Panc1 (cell line): ENCODE data around the gene PHKA1.

Experiments used
- POLR2AphosphoS5 ChIP-seq: IDR thresholded peaks from 2 replicates; pipeline ENCODE4 v1.6.1; 2012; ENCODE audit warnings: mild to moderate bottlenecking, low read depth, low read length, moderate library complexity
- TF ChIP-seq, protein P1 (sequence below): fragments of 450-650 bp; IDR thresholded peaks from 2 replicates; pipeline ENCODE4 v1.5.1; 2017; ENCODE audit warnings: mild to moderate bottlenecking
- TF ChIP-seq, protein P2 (sequence below), 2 experiments: IDR thresholded peaks; 2 replicates each; pipeline ENCODE4 v1.6.1; 2011 to 2012; ENCODE audit warnings: low read depth in 2 of 2, control low read depth in 1 of 2, low read length in 1 of 2, mild to moderate bottlenecking in 1 of 2, moderate library complexity in 1 of 2; ENCODE audit not compliant: insufficient read depth in 1 of 2

DNA sequence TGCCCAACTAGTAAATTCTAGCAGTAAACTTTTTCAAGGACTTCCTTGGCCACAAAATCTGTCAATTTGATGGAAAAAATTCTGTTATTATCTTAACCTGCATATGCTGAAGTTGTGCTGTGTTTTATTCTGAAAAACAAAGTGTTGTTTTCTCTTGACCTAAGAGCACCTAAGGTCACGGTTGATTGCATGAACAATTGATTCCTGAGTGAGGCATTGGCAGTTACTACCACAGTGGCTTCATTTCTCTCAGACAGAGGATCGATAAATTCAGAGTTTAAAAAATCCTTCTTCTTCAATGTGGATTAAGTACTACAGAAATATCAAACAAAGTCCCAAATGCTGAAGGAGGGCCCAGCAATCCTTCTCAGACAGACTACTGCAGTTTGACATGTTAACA, 147.7 kb downstream of the PHKA1 start:
- TF ChIP-seq, protein P1, sequence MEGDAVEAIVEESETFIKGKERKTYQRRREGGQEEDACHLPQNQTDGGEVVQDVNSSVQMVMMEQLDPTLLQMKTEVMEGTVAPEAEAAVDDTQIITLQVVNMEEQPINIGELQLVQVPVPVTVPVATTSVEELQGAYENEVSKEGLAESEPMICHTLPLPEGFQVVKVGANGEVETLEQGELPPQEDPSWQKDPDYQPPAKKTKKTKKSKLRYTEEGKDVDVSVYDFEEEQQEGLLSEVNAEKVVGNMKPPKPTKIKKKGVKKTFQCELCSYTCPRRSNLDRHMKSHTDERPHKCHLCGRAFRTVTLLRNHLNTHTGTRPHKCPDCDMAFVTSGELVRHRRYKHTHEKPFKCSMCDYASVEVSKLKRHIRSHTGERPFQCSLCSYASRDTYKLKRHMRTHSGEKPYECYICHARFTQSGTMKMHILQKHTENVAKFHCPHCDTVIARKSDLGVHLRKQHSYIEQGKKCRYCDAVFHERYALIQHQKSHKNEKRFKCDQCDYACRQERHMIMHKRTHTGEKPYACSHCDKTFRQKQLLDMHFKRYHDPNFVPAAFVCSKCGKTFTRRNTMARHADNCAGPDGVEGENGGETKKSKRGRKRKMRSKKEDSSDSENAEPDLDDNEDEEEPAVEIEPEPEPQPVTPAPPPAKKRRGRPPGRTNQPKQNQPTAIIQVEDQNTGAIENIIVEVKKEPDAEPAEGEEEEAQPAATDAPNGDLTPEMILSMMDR: no peak
- TF ChIP-seq, protein P2, sequence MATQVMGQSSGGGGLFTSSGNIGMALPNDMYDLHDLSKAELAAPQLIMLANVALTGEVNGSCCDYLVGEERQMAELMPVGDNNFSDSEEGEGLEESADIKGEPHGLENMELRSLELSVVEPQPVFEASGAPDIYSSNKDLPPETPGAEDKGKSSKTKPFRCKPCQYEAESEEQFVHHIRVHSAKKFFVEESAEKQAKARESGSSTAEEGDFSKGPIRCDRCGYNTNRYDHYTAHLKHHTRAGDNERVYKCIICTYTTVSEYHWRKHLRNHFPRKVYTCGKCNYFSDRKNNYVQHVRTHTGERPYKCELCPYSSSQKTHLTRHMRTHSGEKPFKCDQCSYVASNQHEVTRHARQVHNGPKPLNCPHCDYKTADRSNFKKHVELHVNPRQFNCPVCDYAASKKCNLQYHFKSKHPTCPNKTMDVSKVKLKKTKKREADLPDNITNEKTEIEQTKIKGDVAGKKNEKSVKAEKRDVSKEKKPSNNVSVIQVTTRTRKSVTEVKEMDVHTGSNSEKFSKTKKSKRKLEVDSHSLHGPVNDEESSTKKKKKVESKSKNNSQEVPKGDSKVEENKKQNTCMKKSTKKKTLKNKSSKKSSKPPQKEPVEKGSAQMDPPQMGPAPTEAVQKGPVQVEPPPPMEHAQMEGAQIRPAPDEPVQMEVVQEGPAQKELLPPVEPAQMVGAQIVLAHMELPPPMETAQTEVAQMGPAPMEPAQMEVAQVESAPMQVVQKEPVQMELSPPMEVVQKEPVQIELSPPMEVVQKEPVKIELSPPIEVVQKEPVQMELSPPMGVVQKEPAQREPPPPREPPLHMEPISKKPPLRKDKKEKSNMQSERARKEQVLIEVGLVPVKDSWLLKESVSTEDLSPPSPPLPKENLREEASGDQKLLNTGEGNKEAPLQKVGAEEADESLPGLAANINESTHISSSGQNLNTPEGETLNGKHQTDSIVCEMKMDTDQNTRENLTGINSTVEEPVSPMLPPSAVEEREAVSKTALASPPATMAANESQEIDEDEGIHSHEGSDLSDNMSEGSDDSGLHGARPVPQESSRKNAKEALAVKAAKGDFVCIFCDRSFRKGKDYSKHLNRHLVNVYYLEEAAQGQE (IDR thresholded peaks at IDR 0.05; ENCODE audit: insufficient read depth in 1 of 2, low read depth in 2 of 2, low read length in 1 of 2): no peak
- TF ChIP-seq POLR2AphosphoS5: no peak
